GM18499 (cell line): ENCODE measurements around the gene ACKR2.

Source experiments
- ATAC-seq: cut with Tn5 transposase; IDR thresholded peaks from one replicate; pipeline ENCODE4 v1.9.1; 2021; ENCODE audit warnings: moderate number of reproducible peaks; ENCODE audit not compliant: insufficient read depth, unreplicated experiment

Gene ACKR2

GRCh38 chr3:42853739-42854302 is 44.6 kb downstream of the ACKR2 start:
- ATAC-seq: no peak

DNA sequence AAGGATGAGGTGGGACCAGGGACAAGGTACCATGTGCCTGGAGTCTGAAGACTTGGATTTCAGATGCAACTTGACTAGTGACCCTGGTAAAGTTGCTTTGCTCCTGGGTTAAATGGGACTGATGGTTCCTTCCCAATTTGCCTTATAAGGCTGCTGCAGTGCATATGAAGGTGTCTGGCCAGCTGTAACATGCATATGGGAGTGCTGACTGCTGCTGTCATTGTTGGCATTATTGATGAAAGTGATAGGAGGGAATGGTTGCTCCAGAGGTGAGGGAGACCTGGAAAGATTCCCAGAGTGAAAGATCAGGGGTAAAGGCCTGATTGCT is 45.9 kb downstream of the ACKR2 start:
- no peak for ATAC-seq

DNA sequence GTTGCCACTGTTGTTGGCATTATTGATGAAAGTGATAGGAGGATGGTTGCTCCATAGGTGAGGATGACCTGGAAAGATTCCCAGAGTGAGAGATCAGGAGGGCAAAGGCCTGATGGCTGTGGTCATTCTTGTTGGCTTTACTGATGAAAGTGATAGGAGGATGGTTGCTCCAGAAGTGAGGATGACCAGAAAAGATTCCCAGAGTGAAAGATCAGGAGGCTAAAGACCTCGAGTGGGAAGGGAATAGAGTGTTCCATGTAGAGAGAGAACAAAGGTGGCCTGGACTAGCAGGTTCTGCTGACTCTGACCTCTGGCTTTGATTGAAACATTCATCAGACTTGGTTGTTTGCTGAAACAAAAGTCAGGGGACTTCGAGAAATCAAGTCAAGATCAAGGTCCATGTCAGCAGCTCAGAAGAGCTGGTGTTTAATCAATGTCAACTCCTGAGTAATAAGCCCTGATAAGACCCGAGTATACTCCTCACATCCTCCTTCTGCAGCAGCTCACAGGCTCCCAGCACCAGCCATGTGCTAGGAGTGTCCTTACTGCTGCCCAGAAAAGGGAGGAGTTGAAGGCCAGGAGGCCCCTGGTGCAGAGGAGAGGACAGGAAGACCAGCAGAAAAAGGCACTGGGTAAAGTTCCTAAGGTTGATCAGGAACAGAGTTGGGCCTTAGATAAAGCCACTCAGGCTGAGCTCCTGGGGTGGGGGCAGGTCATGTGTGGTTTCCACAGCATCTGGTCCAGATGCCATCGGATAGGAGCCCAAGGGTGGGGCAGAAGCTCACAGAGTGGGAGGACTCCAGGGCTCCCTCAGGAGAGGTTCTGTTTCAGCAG is 46.5 kb downstream of the ACKR2 start:
- ATAC-seq: no peak

GRCh38 chr3:42856544-42856943 is 47.3 kb downstream of the ACKR2 start:
- ATAC-seq: no peak

GRCh38 chr3:42864321-42864950 is 55.2 kb downstream of the ACKR2 start:
- ATAC-seq: no peak

DNA sequence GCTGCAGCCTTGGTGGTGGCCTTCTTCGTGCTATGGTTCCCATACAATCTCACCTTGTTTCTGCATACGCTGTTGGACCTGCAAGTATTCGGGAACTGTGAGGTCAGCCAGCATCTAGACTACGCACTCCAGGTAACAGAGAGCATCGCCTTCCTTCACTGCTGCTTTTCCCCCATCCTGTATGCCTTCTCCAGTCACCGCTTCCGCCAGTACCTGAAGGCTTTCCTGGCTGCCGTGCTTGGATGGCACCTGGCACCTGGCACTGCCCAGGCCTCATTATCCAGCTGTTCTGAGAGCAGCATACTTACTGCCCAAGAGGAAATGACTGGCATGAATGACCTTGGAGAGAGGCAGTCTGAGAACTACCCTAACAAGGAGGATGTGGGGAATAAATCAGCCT is 56.0 kb downstream of the ACKR2 start:
- no peak for ATAC-seq

- no peak for ATAC-seq
These were observed 57.9 kb downstream of the ACKR2 start for GRCh38 chr3:42867138-42867537.

GRCh38 chr3:42868841-42869240 is 59.6 kb downstream of the ACKR2 start:
- no peak for ATAC-seq

DNA sequence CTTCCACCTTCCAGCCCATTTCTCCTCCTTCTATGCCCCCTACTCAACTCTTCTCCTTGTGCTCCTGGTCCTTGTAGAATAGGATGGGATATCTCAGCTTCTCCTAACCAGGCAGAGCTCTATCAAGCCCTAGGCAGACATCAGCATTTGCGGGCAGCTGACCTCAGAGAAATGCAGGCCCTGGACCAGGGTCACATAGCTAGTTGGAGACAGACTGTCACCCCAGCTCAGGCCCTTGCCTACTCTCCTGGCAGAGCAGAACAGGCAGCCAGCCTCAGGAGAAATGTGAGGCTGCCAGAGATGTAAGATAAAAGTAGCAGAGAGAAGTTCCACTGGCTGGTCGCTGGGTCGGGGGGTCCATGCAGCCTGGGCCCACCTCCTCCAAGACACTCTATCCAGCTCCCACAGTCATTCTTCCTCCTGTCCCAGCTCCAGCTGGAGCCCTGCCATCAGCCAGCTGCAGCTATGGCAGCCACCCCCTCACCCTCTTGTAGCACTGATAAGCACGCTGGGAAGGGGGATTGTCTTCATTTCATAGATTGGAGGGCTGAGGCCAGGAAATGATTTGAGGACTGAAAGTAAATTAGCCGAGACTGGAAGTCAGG is 62.4 kb downstream of the ACKR2 start:
- ATAC-seq: no peak

GRCh38 chr3:42872718-42873117 is 63.5 kb downstream of the ACKR2 start:
- no peak for ATAC-seq

GRCh38 chr3:42873221-42873982 is 64.2 kb downstream of the ACKR2 start:
- no peak for ATAC-seq

- no peak for ATAC-seq
These were observed 65.5 kb downstream of the ACKR2 start for GRCh38 chr3:42874749-42875148.

DNA sequence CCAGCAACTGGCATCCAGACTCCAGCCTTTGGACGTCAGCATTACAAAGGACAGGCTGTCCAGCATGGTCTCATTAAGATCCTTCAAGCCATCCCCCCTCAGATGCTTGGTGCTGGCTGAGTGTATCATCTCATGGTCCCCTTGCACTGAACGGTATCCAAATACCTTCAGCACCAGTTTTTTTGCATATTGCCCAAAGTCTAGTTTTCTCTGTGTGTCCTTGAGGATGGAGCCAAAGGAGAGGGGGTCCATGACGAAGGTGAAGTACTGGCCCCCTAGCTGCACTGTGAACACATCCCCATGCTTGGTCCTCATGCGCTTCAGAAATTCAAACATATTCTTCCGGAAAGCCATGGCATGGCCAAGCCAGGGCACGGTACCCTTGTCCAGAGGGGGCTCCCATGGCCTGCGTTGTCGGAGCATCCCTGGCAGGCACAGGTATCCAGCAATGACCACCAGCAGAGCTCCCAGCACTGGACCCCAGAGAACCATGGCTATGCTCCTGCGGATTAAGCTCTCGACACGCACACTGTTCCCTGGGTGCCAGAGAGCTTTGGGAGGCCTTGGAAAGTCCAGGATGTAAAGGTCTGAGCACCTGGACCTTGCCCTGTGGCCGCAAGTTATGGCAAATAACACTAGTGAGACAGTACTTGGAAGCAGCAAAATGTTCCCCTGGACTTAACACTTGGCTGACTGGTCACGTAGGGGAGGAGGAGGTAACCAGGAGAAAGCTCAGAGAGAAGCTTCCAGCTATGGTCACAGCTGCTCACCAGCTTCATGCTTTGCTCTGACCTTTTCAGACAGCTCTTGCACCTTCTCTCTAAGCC is 66.3 kb downstream of the ACKR2 start, which contains the start of gene CYP8B1:
CYP8B1 (minus strand) TSS at position 555 of the 827 bp plus-strand sequence; CDS start at position 492, 63 bp downstream.
- no peak for ATAC-seq

GRCh38 chr3:42876401-42876800 is 67.2 kb downstream of the ACKR2 start:
- no peak for ATAC-seq

GRCh38 chr3:42876940-42877720 is 67.9 kb downstream of the ACKR2 start:
- no peak for ATAC-seq

GRCh38 chr3:42877881-42878280 is 68.6 kb downstream of the ACKR2 start:
- no peak for ATAC-seq

GRCh38 chr3:42880183-42880582 is 70.9 kb downstream of the ACKR2 start:
- no peak for ATAC-seq

DNA sequence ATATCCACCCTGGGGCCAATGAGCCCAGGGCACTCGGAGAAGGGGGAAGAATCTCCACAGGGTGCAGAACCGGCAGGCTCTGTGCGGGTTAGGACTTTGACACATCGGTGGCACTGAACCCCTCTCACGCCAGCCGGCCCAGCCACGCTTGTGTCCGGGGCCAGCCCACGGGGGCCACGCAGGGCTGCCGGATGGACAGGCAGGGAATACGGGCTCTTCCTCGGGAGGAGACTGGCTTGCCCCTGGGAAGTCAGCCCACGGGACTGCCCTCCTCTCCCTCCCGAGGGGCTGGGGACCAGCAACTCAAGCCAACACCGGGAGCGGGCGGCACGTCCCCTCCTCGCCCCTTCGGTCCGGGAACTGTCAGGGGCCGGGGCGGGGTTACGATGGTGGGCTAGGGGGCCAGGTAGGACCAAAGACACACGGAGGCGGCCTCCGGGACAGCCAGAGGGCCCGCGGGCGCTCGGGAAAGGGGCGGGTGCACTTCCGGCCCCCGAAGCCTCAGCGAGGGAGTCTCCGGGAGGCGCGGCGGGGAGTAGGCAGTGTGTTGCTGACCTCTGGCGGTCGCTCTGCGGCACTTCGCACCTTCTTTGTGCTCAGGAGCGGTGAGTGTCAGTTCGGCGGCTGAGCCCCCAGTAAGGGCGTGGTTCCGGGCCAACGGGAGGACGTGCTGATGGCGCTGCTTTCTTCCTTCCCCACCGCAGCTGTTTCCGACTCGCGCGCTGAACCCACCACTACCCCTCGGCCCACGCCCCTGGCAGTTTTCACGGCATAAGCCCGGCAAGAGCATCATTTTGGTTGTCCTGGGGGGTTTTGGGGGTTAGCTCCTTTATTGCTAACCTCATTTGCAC is 71.6 kb downstream of the ACKR2 start:
- peak; percentile 92 for ATAC-seq
